ENCODE data around the gene SETD2. TPM values are rescaled to one million over a fixed set of nuclear protein-coding genes. Genes with fewer than 3 reads are reported as not detected.

SETD2 gene
- total RNA-seq, 3 donors from 2014 or later (not counting 1 experiment from before 2014, with no cell fraction given) = 86.5 to 104 (median 95.9) TPM

- Mint-ChIP-seq H3K4me1 (peaks cover 44 to 45% of the 10 kb centered on the region in 2 donors), H3K4me3 (no peak overlapping the region), H3K27ac (peak overlapping the region; percentile 87 to 90), H3K9me3 (no peaks in the 10 kb centered on the region), H3K27me3 (ENCODE audit: low read depth in 2 of 2) (no peaks in the 10 kb centered on the region), H3K36me3 (no peaks in the 10 kb centered on the region)
- no peak for TF ChIP-seq CTCF (IDR thresholded peaks at IDR 0.05)
- intact Hi-C loops (cut with micrococcal nuclease) = no loop called here
- no peak for DNase-seq
- ATAC-seq = no peak
- Histone ChIP-seq H3K36me3 (ENCODE audit: control insufficient read depth, insufficient read depth, low read length) (peaks cover 24% of the 10 kb centered on the region), H3K4me1 (ENCODE audit: control insufficient read depth, insufficient read depth, low read length) (peaks cover 24% of the 10 kb centered on the region), H3K27me3 (ENCODE audit: control insufficient read depth, insufficient read depth, low read length) (no peaks in the 10 kb centered on the region), H3K27ac (ENCODE audit: low read length) (peak overlapping the region; percentile 60), H3K4me3 (ENCODE audit: low read length) (no peak overlapping the region), H3K9me3 (ENCODE audit: control insufficient read depth, insufficient read depth, low read length) (no peaks in the 10 kb centered on the region)
These were observed 145.7 kb downstream of the SETD2 start for GRCh38 chr3:47018269-47018611.

- Histone ChIP-seq H3K4me3 (ENCODE audit: low read length) (no peak overlapping the region), H3K27me3 (ENCODE audit: control insufficient read depth, insufficient read depth, low read length) (no peaks in the 10 kb centered on the region), H3K36me3 (ENCODE audit: control insufficient read depth, insufficient read depth, low read length) (peaks cover 24% of the 10 kb centered on the region), H3K4me1 (ENCODE audit: control insufficient read depth, insufficient read depth, low read length) (peaks cover 24% of the 10 kb centered on the region), H3K9me3 (ENCODE audit: control insufficient read depth, insufficient read depth, low read length) (no peaks in the 10 kb centered on the region), H3K27ac (ENCODE audit: low read length) (peak overlapping the region; percentile 60)
- Mint-ChIP-seq H3K4me3 (peak overlapping the region; percentile 42), H3K4me1 (peaks cover 44 to 45% of the 10 kb centered on the region in 2 donors), H3K9me3 (no peaks in the 10 kb centered on the region), H3K36me3 (no peaks in the 10 kb centered on the region), H3K27me3 (ENCODE audit: low read depth in 2 of 2) (no peaks in the 10 kb centered on the region), H3K27ac (peak overlapping the region; percentile 87 to 90)
- no peak for DNase-seq
- intact Hi-C loops (cut with micrococcal nuclease) = loop anchor here (1.0 to 2.0 kb wide), 2 partner anchors 21 to 61 kb away; no protein-coding TSS in a partner anchor
- WGBS (ENCODE audit: insufficient coverage) = 28% methylated on average over 6 of the region's 6 CpGs
- no peak for TF ChIP-seq CTCF (IDR thresholded peaks at IDR 0.05)
- no peak for ATAC-seq
These were observed 146.2 kb downstream of the SETD2 start for GRCh38 chr3:47017504-47018268.

- no peak for TF ChIP-seq CTCF (IDR thresholded peaks at IDR 0.05)
- no peaks in the 10 kb centered on the region for H3K27me3 ChIP-seq (ENCODE audit: control insufficient read depth, insufficient read depth, low read length)
- no peaks in the 10 kb centered on the region for H3K9me3 ChIP-seq (ENCODE audit: control insufficient read depth, insufficient read depth, low read length)
- intact Hi-C loops (cut with micrococcal nuclease) = loop anchor here (1.0 to 2.0 kb wide), 2 partner anchors 21 to 60 kb away; no protein-coding TSS in a partner anchor
- Mint-ChIP-seq H3K9me3 (no peaks in the 10 kb centered on the region), H3K27ac (peak overlapping the region; percentile 87 to 90), H3K4me1 (peaks cover 44 to 45% of the 10 kb centered on the region in 2 donors), H3K27me3 (ENCODE audit: low read depth in 2 of 2) (no peaks in the 10 kb centered on the region), H3K36me3 (no peaks in the 10 kb centered on the region), H3K4me3 (peak overlapping the region; percentile 55)
- H3K4me1 ChIP-seq (ENCODE audit: control insufficient read depth, insufficient read depth, low read length) = peaks cover 24% of the 10 kb centered on the region
- H3K36me3 ChIP-seq (ENCODE audit: control insufficient read depth, insufficient read depth, low read length) = peaks cover 24% of the 10 kb centered on the region
- DNase-seq = peak; percentile 45 to 54
- H3K27ac ChIP-seq (ENCODE audit: low read length) = peak overlapping the region; percentile 60
- peak; percentile 78 to 90 (median 85) for ATAC-seq
- 0% methylated on average over 1 of the region's 1 CpG for WGBS (ENCODE audit: insufficient coverage)
- H3K4me3 ChIP-seq (ENCODE audit: low read length) = no peak overlapping the region
These were observed 146.9 kb downstream of the SETD2 start for GRCh38 chr3:47016934-47017435.

Measured in natural killer cell (primary cell).